K562 (cell line): Measurements from ENCODE around the gene MRPL4. TPM values are rescaled to one million over a fixed set of nuclear protein-coding genes. Genes with fewer than 3 reads are reported as not detected.

ENCODE experiments used
- ATAC-seq: fragments of 200-7000 bp; cut with Tn5 transposase; 3 replicates; pipeline ENCODE4 v1.9.1; 2020; ENCODE audit warnings: moderate library complexity
- BruUV-seq: library from RNA; stranded (reverse); fragments of 400-500 nt; replicated peaks from 2 replicates; lab custom pipeline; 2021; lab: Mats Ljungman, UMichigan
- CTCF ChIA-PET: fragments of 300-600 bp; formaldehyde crosslinking; extraction: SDS; loops from one replicate; lab custom pipeline; 2021; ENCODE audit warnings: low intra/inter-chr PET ratio; lab: Yijun Ruan, JAX
- POLR2A ChIA-PET: fragments of 300-600, 350-650 bp; sonication (Branson Sonifier 250); formaldehyde crosslinking; extraction: SDS; loops from one replicate; lab custom pipeline; 2021; ENCODE audit warnings: antibody characterized with exemption, inconsistent platforms; lab: Yijun Ruan, JAX
- DNase-seq, 4 experiments: peaks; one replicate each; pipeline versions ENCODE4 v3.0.0 to v3.0.0-alpha.2; 2011 to 2018; ENCODE audit warnings: low spot score in 3 of 4, mixed read lengths in 3 of 4; ENCODE audit errors: extremely low read depth in 1 of 4
- FAIRE-seq: peaks from 2 replicates; lab custom pipeline; 2011; peaks lifted over from hg19 to GRCh38; lab: Jason Lieb, UNC
- H2AFZ ChIP-seq: 2 replicates; pipeline ENCODE4 v1.6.0; 2011; ENCODE audit warnings: low read depth, low read length, control low read depth, inconsistent platforms
- H3K27ac ChIP-seq: fragments of 200-600 bp; 3 replicates; pipeline ENCODE4 v1.8.0; 2011; ENCODE audit warnings: low read depth, mild to moderate bottlenecking, control low read depth, inconsistent platforms, low read length, moderate library complexity, mixed read lengths; ENCODE audit errors: extremely low read depth
- H3K27me3 ChIP-seq, 2 experiments: fragments of 300-600 bp in 1 of 2; 2 replicates in 1 of 2; 3 replicates in 1 of 2; pipeline versions ENCODE4 v1.6.0 to v1.8.0; 2011; ENCODE audit warnings: inconsistent platforms in 2 of 2, low read length in 2 of 2, mild to moderate bottlenecking in 1 of 2, mixed read lengths in 1 of 2, moderate library complexity in 1 of 2; ENCODE audit not compliant: control insufficient read depth in 2 of 2, insufficient read depth in 2 of 2
- H3K36me3 ChIP-seq: fragments of 300-600 bp; 3 replicates; pipeline ENCODE4 v1.8.0; 2011; ENCODE audit warnings: mild to moderate bottlenecking, low read length, inconsistent platforms; ENCODE audit not compliant: control insufficient read depth, insufficient read depth
- H3K4me1 ChIP-seq, 2 experiments: fragments of 200-600 bp in 1 of 2; replicated peaks in 1 of 2; 2 replicates in 1 of 2; 3 replicates in 1 of 2; pipeline versions ENCODE4 v1.5.1 to v1.8.0; 2011; ENCODE audit warnings: inconsistent platforms in 2 of 2, low read length in 2 of 2, mild to moderate bottlenecking in 1 of 2, mixed read lengths in 1 of 2, moderate library complexity in 1 of 2; ENCODE audit not compliant: control insufficient read depth in 2 of 2, insufficient read depth in 2 of 2
- H3K4me2 ChIP-seq: 2 replicates; pipeline ENCODE4 v1.6.1; 2011; ENCODE audit warnings: low read length, control low read depth, inconsistent platforms, mixed read lengths; ENCODE audit not compliant: insufficient read depth
- H3K4me3 ChIP-seq: fragments of 200-600 bp; sonication (generic), shearing (Covaris generic); 2 replicates; pipeline ENCODE4 v1.5.1; 2016; ENCODE audit warnings: control low read depth, inconsistent platforms
- H3K79me2 ChIP-seq: fragments of 200-600 bp; 3 replicates; pipeline ENCODE4 v1.8.0; 2011; ENCODE audit warnings: low read length, inconsistent platforms; ENCODE audit not compliant: control insufficient read depth, insufficient read depth
- H3K9ac ChIP-seq, 2 experiments: 2 replicates each; pipeline versions ENCODE4 v1.6.0 to v1.6.1; 2011; ENCODE audit warnings: low read depth in 2 of 2, low read length in 2 of 2, control low read depth in 1 of 2, inconsistent platforms in 1 of 2, mild to moderate bottlenecking in 1 of 2, mixed read lengths in 1 of 2; ENCODE audit not compliant: insufficient read depth in 1 of 2
- H3K9me1 ChIP-seq: one replicate; pipeline ENCODE4 v1.6.0; 2011; ENCODE audit warnings: inconsistent platforms, mild to moderate bottlenecking, low read length, moderate library complexity; ENCODE audit not compliant: control insufficient read depth, insufficient read depth
- H3K9me3 ChIP-seq: replicated peaks from 2 replicates; pipeline ENCODE4 v1.5.1; 2011; ENCODE audit warnings: low read depth, low read length, inconsistent platforms; ENCODE audit not compliant: control insufficient read depth, insufficient read depth
- H4K20me1 ChIP-seq: replicated peaks from 2 replicates; pipeline ENCODE4 v1.6.1; 2011; ENCODE audit warnings: low read length, inconsistent platforms, mixed read lengths; ENCODE audit not compliant: control insufficient read depth, insufficient read depth
- ARID3B ChIP-seq: fragments of 250-450 bp; sonication (Bioruptor Pico); IDR thresholded peaks from 2 replicates; pipeline ENCODE4 v1.4.0; 2020; ENCODE audit warnings: borderline replicate concordance
- DACH1 ChIP-seq: fragments of 450-650 bp; IDR thresholded peaks from 2 replicates; pipeline ENCODE4 v1.6.1; 2018; ENCODE audit not compliant: partially characterized antibody
- E2F6 ChIP-seq, 2 experiments: IDR thresholded peaks; 2 replicates each; pipeline ENCODE4 v1.6.1; 2011; ENCODE audit warnings: borderline replicate concordance in 1 of 2, control low read depth in 1 of 2, low read depth in 1 of 2, low read length in 1 of 2, mild to moderate bottlenecking in 1 of 2, mixed read lengths in 1 of 2, moderate library complexity in 1 of 2; ENCODE audit not compliant: insufficient read depth in 1 of 2, insufficient read length in 1 of 2, poor library complexity in 1 of 2, severe bottlenecking in 1 of 2; ENCODE audit errors: extremely low read depth in 1 of 2
- FOS ChIP-seq: IDR thresholded peaks from 3 replicates; pipeline ENCODE4 v1.6.1; 2011; ENCODE audit not compliant: insufficient read length; ENCODE audit errors: extremely low read depth
- FOXA1 ChIP-seq: fragments of 450-650 bp; IDR thresholded peaks from 2 replicates; pipeline ENCODE4 v1.6.1; 2016; ENCODE audit warnings: mild to moderate bottlenecking, borderline replicate concordance
- HMBOX1 ChIP-seq: sonication (generic); IDR thresholded peaks from 2 replicates; pipeline ENCODE4 v1.6.1; 2016
- MAX ChIP-seq: sonication (generic); formaldehyde crosslinking; IDR thresholded peaks from 2 replicates; pipeline ENCODE4 v1.9.0; 2022; ENCODE audit warnings: mild to moderate bottlenecking, missing genetic modification reagents
- MCM7 ChIP-seq, 2 experiments: fragments of 450-650 bp; IDR thresholded peaks; 2 replicates each; pipeline ENCODE4 v1.6.1; 2016 to 2018
- MLLT1 ChIP-seq, 2 experiments: fragments of 450-650 bp; IDR thresholded peaks; 2 replicates each; pipeline ENCODE4 v1.6.1; 2016
- NUFIP1 ChIP-seq: fragments of 450-650 bp; IDR thresholded peaks from 2 replicates; pipeline ENCODE4 v1.6.1; 2018; ENCODE audit not compliant: partially characterized antibody
- YY1 ChIP-seq, 3 experiments: IDR thresholded peaks; 2 replicates each; pipeline ENCODE4 v1.6.1; 2011; ENCODE audit warnings: low read length in 2 of 3, mild to moderate bottlenecking in 2 of 3, moderate library complexity in 2 of 3, borderline replicate concordance in 1 of 3, control low read depth in 1 of 3, low read depth in 1 of 3; ENCODE audit not compliant: insufficient read depth in 3 of 3, insufficient replicate concordance in 2 of 3, control insufficient read depth in 1 of 3, insufficient read length in 1 of 3; ENCODE audit errors: extremely low read depth in 1 of 3
- ZBTB7A ChIP-seq: IDR thresholded peaks from 2 replicates; pipeline ENCODE4 v1.6.1; 2011; ENCODE audit warnings: low read depth, mild to moderate bottlenecking, low read length, moderate library complexity, borderline replicate concordance; ENCODE audit not compliant: control insufficient read depth
- ZNF165 ChIP-seq: fragments of 250-450 bp; sonication (Bioruptor Pico); IDR thresholded peaks from 2 replicates; pipeline ENCODE4 v1.4.0; 2020; ENCODE audit warnings: borderline replicate concordance
- ZNF512 ChIP-seq: IDR thresholded peaks from 2 replicates; pipeline ENCODE4 v1.6.1; 2016; ENCODE audit warnings: missing genetic modification characterization, missing compliant biosample characterization
- WGBS: fragments of 100-300 bp; shearing (Covaris generic); methylation state at CpG from one replicate; pipeline ENCODE4 v1.1.6; 2016; ENCODE audit warnings: low coverage, mixed read lengths; ENCODE audit not compliant: insufficient coverage; ENCODE audit errors: missing lambda C conversion rate; 5-methylcytosine and 5-hydroxymethylcytosine counted together
- in situ Hi-C: fragments of 300-500 bp; cut with MboI; formaldehyde crosslinking; loops from 4 replicates; pipeline ENCODE4 v1.15.0; 2018; ENCODE audit warnings: inconsistent platforms, mixed read lengths
- intact Hi-C: fragments of 100-400 bp; cut with micrococcal nuclease; formaldehyde crosslinking; loops from 2 replicates; pipeline ENCODE4 v1.14.2; 2022
- polyA plus RNA-seq, 8 experiments: library from polyadenylated mRNA; depleted of rRNA in 4 of 8; stranded (reverse) in 5 of 8; unstranded in 3 of 8; fragments of >200 nt; fragmentation: Nextera tagmentation in 2 of 8; fragmentation: Illumina TruSeq in 1 of 8; extraction: Ambion mirVana in 2 of 8; extraction: Trizol in 1 of 8; gene quantifications; 2 replicates each; pipeline versions ENCODE4 v1.2.1 to v1.2.3, GENCODE V29; 2011 to 2014; ENCODE audit warnings: inconsistent platforms in 1 of 8, missing spikeins in 1 of 8
- total RNA-seq, 7 experiments: library from RNA; depleted of rRNA in 6 of 7; stranded (reverse); fragments of >200 nt in 6 of 7; fragmentation: Illumina TruSeq in 2 of 7; extraction: Trizol in 2 of 7; gene quantifications; 2 replicates each; pipeline versions ENCODE4 v1.2.1 to v1.2.3, GENCODE V29; 2011 to 2021; ENCODE audit warnings: low replicate concordance in 1 of 7

MRPL4 gene
- total and polyA plus RNA-seq, 9 of the 15 experiments (the other 6 are each of a cell fraction or from before 2014, with no cell fraction given), result 1.4 to 239 (median 64.9) TPM

GRCh38 chr19:10237702-10238101 lies 14.3 kb upstream of the MRPL4 start:
- H3K4me3 ChIP-seq, result no peak overlapping the region
- H3K36me3 ChIP-seq, result no peaks in the 10 kb centered on the region
- H3K27me3 ChIP-seq, result no peaks in the 10 kb centered on the region
- no peak overlapping the region for H2AFZ ChIP-seq
- no peaks in the 10 kb centered on the region for H3K79me2 ChIP-seq
- 80% methylated on average over 4 of the region's 6 CpGs for WGBS
- ChIA-PET POLR2A (no interaction called here), CTCF (no interaction called here)
- TF ChIP-seq ZNF165 (CRISPR knock-in tag) (no peak), HMBOX1 (no peak), ZBTB7A (no peak), FOS (no peak), YY1 (IDR thresholded peaks at IDR 0.05; ENCODE audit: borderline replicate concordance in 1 of 3, control insufficient read depth in 1 of 3, extremely low read depth in 1 of 3, insufficient read depth in 3 of 3, insufficient read length in 1 of 3, insufficient replicate concordance in 2 of 3, low read depth in 1 of 3, low read length in 2 of 3) (no peak), FOXA1 (no peak), ZNF512 (tag) (no peak), E2F6 (IDR thresholded peaks at IDR 0.05; ENCODE audit: borderline replicate concordance in 1 of 2, extremely low read depth in 1 of 2, insufficient read depth in 1 of 2, insufficient read length in 1 of 2, low read depth in 1 of 2, low read length in 1 of 2, poor library complexity in 1 of 2, severe bottlenecking in 1 of 2) (no peak), NUFIP1 (no peak), MCM7 (IDR thresholded peaks at IDR 0.05) (no peak), MLLT1 (IDR thresholded peaks at IDR 0.05) (no peak), MAX (CRISPR knock-in tag) (no peak), ARID3B (CRISPR knock-in tag) (no peak), DACH1 (no peak)
- no peaks in the 10 kb centered on the region for H4K20me1 ChIP-seq
- BruUV-seq, result no TSS peak
- no peaks in the 10 kb centered on the region for H3K9me1 ChIP-seq
- peaks cover 13 to 21% of the 10 kb centered on the region in 2 experiments for H3K4me1 ChIP-seq
- DNase-seq, result no peak
- peak overlapping the region in 1 of 2 experiments; percentile 72; a peak in 1 of 4 replicates for H3K9ac ChIP-seq
- no peaks in the 10 kb centered on the region for H3K9me3 ChIP-seq
- intact Hi-C loops (no loop called here), in situ Hi-C loops (no loop called here)
- ATAC-seq, result no peak
- no peak overlapping the region for H3K4me2 ChIP-seq
- no peak for FAIRE-seq
- H3K27ac ChIP-seq, result no peak overlapping the region
